ENCODE results near the gene TMEM132D.

Gene TMEM132D

DNA sequence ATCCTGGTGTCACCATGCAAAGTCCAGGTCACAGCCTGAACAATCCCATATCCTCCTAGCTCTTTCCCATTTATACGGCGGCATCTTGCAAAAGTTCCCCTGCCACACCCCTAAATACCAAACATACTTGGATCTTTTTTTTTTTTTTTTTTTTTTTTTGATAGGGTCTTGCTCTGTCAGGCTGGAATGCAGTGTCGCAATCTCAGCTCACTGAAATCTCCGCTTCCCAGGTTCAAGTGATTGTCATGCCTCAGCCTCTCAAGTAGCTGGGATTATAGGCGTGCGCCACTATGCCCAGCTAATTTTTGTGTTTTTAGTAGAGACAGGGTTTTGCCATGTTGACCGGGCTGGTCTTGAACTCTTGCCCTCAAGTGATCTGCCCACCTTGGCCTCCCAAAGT lies 599.3 kb downstream of the TMEM132D start:
- ChIA-PET POLR2A (no interaction called here), CTCF (no interaction called here)
- TF ChIP-seq, protein P1, sequence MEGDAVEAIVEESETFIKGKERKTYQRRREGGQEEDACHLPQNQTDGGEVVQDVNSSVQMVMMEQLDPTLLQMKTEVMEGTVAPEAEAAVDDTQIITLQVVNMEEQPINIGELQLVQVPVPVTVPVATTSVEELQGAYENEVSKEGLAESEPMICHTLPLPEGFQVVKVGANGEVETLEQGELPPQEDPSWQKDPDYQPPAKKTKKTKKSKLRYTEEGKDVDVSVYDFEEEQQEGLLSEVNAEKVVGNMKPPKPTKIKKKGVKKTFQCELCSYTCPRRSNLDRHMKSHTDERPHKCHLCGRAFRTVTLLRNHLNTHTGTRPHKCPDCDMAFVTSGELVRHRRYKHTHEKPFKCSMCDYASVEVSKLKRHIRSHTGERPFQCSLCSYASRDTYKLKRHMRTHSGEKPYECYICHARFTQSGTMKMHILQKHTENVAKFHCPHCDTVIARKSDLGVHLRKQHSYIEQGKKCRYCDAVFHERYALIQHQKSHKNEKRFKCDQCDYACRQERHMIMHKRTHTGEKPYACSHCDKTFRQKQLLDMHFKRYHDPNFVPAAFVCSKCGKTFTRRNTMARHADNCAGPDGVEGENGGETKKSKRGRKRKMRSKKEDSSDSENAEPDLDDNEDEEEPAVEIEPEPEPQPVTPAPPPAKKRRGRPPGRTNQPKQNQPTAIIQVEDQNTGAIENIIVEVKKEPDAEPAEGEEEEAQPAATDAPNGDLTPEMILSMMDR (IDR thresholded peaks at IDR 0.05; ENCODE audit: control extremely low read depth, extremely low read depth, low read depth, missing control alignments) = no peak
- DNase-seq (ENCODE audit: extremely low spot score) = no peak

DNA sequence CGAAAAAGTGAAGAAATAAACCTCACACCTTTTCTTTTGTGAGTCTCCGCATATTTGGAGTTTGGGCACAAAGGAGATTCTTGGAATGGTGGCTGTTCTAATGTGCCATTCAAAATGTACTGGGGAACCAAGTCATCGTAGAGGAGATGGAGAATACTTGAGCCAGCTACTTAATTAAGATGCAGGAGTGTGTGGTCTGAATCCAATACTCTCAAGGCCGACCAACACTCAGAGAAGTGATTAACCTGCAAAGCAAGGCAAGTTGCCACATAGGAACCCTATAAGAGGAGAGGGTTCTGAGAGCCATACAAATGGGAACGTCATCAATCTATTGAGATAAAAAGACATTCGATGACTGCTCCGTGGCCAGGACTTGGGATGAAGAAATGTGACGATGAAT lies 603.8 kb downstream of the TMEM132D start:
- TF ChIP-seq, protein P1 (IDR thresholded peaks at IDR 0.05; ENCODE audit: control extremely low read depth, extremely low read depth, low read depth, missing control alignments) = no peak
- DNase-seq (ENCODE audit: extremely low spot score) = no peak
- ChIA-PET CTCF (interaction anchor here (1.2 kb wide), 1 partner anchor 181 kb away, joined by 3 read pairs; no protein-coding TSS in a partner anchor), POLR2A (no interaction called here)

DNA sequence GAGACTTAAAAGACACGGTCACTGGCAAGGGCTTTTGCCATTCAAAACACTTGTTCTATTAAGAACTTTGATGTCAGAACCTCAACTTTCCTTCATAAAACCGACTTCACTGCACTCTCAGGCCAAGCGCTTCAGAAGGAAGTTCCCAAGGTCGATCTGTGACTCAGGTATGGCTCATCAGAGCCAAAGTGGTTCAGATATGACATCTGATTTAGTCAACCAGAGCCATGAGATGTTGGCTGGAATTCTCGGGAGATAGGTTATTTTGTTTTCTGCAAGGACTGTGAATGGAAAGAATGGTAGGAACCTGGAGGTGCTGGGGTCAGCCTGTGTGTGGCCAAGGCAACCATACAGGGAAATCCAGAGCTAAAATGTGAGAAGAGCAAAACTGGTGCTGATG lies 604.9 kb downstream of the TMEM132D start:
- DNase-seq (ENCODE audit: extremely low spot score) = no peak
- ChIA-PET POLR2A (no interaction called here), CTCF (interaction anchor here (1.2 kb wide), 1 partner anchor 182 kb away, joined by 3 read pairs; no protein-coding TSS in a partner anchor)
- TF ChIP-seq, protein P1 (IDR thresholded peaks at IDR 0.05; ENCODE audit: control extremely low read depth, extremely low read depth, low read depth, missing control alignments) = no peak

DNA sequence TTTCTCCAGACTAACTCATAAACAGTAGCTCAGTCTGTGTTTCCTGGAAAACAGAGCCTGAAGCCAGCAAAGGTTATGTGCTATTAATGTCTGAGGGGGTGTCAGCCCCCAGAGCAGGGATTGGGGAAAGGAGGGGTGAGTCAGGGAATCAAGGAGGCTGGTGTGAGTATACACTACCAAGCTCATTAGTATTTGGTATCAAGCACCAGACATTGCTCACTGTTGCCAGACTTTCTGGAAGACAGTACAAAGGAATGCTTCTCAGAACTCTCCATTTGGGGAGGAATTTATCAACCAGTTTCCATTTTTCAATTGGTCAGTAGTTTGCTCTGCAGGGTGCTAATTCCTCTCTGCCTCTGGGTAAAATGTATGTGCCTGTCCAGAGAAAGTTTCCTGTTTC lies 607.2 kb downstream of the TMEM132D start:
- ChIA-PET POLR2A (no interaction called here), CTCF (interaction anchor here (1.1 to 1.3 kb wide), 2 partner anchors 15 to 38 kb away, joined by 3 to 4 read pairs; no protein-coding TSS in a partner anchor)
- no peak for DNase-seq (ENCODE audit: extremely low spot score)
- TF ChIP-seq, protein P1 (IDR thresholded peaks at IDR 0.05; ENCODE audit: control extremely low read depth, extremely low read depth, low read depth, missing control alignments) = no peak

DNA sequence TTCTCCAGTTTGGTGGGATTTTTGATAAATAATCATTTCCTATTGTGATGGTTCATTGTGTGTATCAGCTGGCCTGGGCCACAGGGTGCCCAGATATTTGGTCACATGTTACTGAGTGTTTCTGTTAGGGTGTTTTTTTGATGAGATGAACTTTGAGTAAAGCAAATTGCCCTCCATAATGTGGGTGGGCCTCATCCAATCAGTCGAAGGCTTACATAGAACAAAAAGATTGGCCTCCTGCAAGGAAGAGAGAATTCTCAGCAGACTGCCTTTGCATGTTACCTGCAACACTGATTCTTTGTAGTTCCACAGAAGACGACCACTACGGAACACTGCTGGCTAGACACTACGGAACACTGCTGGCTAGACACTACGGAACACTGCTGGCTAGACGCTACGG lies 609.0 kb downstream of the TMEM132D start:
- DNase-seq (ENCODE audit: extremely low spot score) = no peak
- TF ChIP-seq, protein P1 (IDR thresholded peaks at IDR 0.05; ENCODE audit: control extremely low read depth, extremely low read depth, low read depth, missing control alignments) = no peak
- ChIA-PET CTCF (interaction anchor here (1.4 to 1.6 kb wide), 2 partner anchors 11 to 21 kb away, joined by 3 to 6 read pairs; no protein-coding TSS in a partner anchor), POLR2A (no interaction called here)

DNA sequence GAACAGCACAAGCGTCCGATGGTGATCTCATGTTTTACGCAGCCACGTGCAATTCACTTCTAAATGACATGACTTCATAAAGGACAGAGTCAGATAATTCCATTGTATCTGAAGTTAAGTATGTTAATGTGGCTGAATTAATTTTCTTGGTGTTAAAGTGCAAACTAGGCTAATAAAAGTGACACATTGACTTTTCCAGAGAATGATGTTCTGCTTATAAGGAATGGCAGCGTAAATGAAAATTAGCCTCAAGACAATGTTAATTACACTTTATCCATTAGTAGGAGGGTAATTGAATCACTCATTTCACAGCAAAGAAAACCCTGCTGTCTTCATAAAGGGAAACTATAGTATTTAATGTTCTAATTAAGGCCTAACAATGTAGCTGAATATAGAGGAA lies 624.1 kb downstream of the TMEM132D start:
- CTCF ChIA-PET = no interaction called here

More for the DNA sequence above, 624.1 kb downstream of the TMEM132D start:
- POLR2A ChIA-PET = no interaction called here
- TF ChIP-seq, protein P1 (IDR thresholded peaks at IDR 0.05; ENCODE audit: control extremely low read depth, extremely low read depth, low read depth, missing control alignments) = no peak
- no peak for DNase-seq (ENCODE audit: extremely low spot score)

Measured in GM10248 (cell line).